HepG2 (cell line): Measurements from ENCODE around the gene PLIN5. TPM values are rescaled to one million over a fixed set of nuclear protein-coding genes. Genes with fewer than 3 reads are reported as not detected.

Experiments
- CBFB ChIP-seq: sonication (generic); formaldehyde crosslinking; IDR thresholded peaks from 2 replicates; pipeline ENCODE4 v1.4.0; 2020; ENCODE audit warnings: missing genetic modification reagents
- CENPBD1 ChIP-seq: sonication (generic); formaldehyde crosslinking; IDR thresholded peaks from 2 replicates; pipeline ENCODE4 v1.8.0; 2022; ENCODE audit warnings: missing genetic modification reagents, low read depth, mild to moderate bottlenecking, borderline replicate concordance
- HMGA1 ChIP-seq: sonication (generic); formaldehyde crosslinking; conservative IDR thresholded peaks from 2 replicates; pipeline ENCODE4 v1.4.0; 2020; ENCODE audit warnings: missing genetic modification reagents
- MXI1 ChIP-seq: IDR thresholded peaks from 3 replicates; pipeline ENCODE4 v1.6.1; 2012; ENCODE audit warnings: low read depth, low read length, inconsistent platforms, borderline replicate concordance
- SOX6 ChIP-seq, 2 experiments: fragments of 450-650 bp in 1 of 2; sonication (generic) in 1 of 2; formaldehyde crosslinking in 1 of 2; IDR thresholded peaks; 2 replicates each; pipeline versions ENCODE4 v1.4.0 to v1.6.1; 2017 to 2020; ENCODE audit warnings: antibody characterized with exemption in 1 of 2, mild to moderate bottlenecking in 1 of 2, missing genetic modification reagents in 1 of 2
- SPEN ChIP-seq: sonication (generic); formaldehyde crosslinking; IDR thresholded peaks from 2 replicates; pipeline ENCODE4 v1.5.1; 2020; ENCODE audit warnings: low read depth, mild to moderate bottlenecking, missing genetic modification reagents
- UBTF ChIP-seq: sonication (generic); formaldehyde crosslinking; IDR thresholded peaks from 2 replicates; pipeline ENCODE4 v1.4.0; 2020; ENCODE audit warnings: mild to moderate bottlenecking, missing genetic modification reagents
- ZBTB42 ChIP-seq: sonication (generic); formaldehyde crosslinking; IDR thresholded peaks from 2 replicates; pipeline ENCODE4 v1.5.0; 2020; ENCODE audit warnings: mild to moderate bottlenecking, missing genetic modification reagents
- ZNF335 ChIP-seq: sonication (generic); formaldehyde crosslinking; IDR thresholded peaks from 2 replicates; pipeline ENCODE4 v1.4.0; 2020; ENCODE audit warnings: missing genetic modification reagents
- ZNF350 ChIP-seq: sonication (generic); formaldehyde crosslinking; IDR thresholded peaks from 2 replicates; pipeline ENCODE4 v1.4.0; 2020; ENCODE audit warnings: mild to moderate bottlenecking, low read depth, missing genetic modification reagents, borderline replicate concordance
- ZNF563 ChIP-seq: sonication (generic); formaldehyde crosslinking; IDR thresholded peaks from 2 replicates; pipeline ENCODE4 v1.8.0; 2022; ENCODE audit warnings: mild to moderate bottlenecking, moderate library complexity, missing genetic modification reagents
- ZNF572 ChIP-seq: sonication (generic); formaldehyde crosslinking; IDR thresholded peaks from 2 replicates; pipeline ENCODE4 v1.5.1; 2020; ENCODE audit warnings: mild to moderate bottlenecking, missing genetic modification reagents
- ZNF713 ChIP-seq: sonication (generic); formaldehyde crosslinking; IDR thresholded peaks from 2 replicates; pipeline ENCODE4 v1.4.0; 2020; ENCODE audit warnings: mild to moderate bottlenecking, missing genetic modification reagents
- ZNF737 ChIP-seq: sonication (generic); formaldehyde crosslinking; IDR thresholded peaks from 2 replicates; pipeline ENCODE4 v1.5.0; 2020; ENCODE audit warnings: missing genetic modification reagents, mild to moderate bottlenecking, borderline replicate concordance
- polyA plus RNA-seq, 8 experiments: library from polyadenylated mRNA; depleted of rRNA in 3 of 8; stranded (reverse) in 7 of 8; unstranded in 1 of 8; fragments of >200 nt; fragmentation: Illumina TruSeq in 4 of 8; extraction: Trizol in 4 of 8; gene quantifications; 2 replicates each; pipeline versions ENCODE4 v1.2.1 to v1.2.3, GENCODE V29; 2011 to 2016; ENCODE audit warnings: low read depth in 4 of 8, missing spikeins in 1 of 8, mixed read lengths in 1 of 8; ENCODE audit not compliant: insufficient read depth in 1 of 8
- total RNA-seq, 5 experiments: library from RNA; depleted of rRNA; stranded (reverse); fragments of >200 nt; fragmentation: Illumina TruSeq; extraction: Trizol; gene quantifications; 2 replicates each; pipeline ENCODE4 v1.2.3, GENCODE V29; 2016; ENCODE audit warnings: low read depth in 1 of 5
- TF ChIP-seq, protein P1 (sequence below): sonication (generic); formaldehyde crosslinking; IDR thresholded peaks from 2 replicates; pipeline ENCODE4 v1.5.1; 2020; ENCODE audit warnings: mild to moderate bottlenecking, missing genetic modification reagents, moderate library complexity
- TF ChIP-seq, protein P2 (sequence below): sonication (generic); formaldehyde crosslinking; conservative IDR thresholded peaks from 2 replicates; pipeline ENCODE4 v1.8.0; 2022; ENCODE audit warnings: mild to moderate bottlenecking, moderate library complexity, missing genetic modification reagents
- TF ChIP-seq, protein P3 (sequence below): sonication (generic); formaldehyde crosslinking; IDR thresholded peaks from 2 replicates; pipeline ENCODE4 v1.8.0; 2022; ENCODE audit warnings: mild to moderate bottlenecking, missing genetic modification reagents; ENCODE audit not compliant: insufficient replicate concordance

PLIN5 gene
- total and polyA plus RNA-seq, 2 of the 13 experiments (the other 11 are each of a cell fraction or from before 2014, with no cell fraction given) = 1.8 to 4.8 TPM

- TF ChIP-seq, protein P1, sequence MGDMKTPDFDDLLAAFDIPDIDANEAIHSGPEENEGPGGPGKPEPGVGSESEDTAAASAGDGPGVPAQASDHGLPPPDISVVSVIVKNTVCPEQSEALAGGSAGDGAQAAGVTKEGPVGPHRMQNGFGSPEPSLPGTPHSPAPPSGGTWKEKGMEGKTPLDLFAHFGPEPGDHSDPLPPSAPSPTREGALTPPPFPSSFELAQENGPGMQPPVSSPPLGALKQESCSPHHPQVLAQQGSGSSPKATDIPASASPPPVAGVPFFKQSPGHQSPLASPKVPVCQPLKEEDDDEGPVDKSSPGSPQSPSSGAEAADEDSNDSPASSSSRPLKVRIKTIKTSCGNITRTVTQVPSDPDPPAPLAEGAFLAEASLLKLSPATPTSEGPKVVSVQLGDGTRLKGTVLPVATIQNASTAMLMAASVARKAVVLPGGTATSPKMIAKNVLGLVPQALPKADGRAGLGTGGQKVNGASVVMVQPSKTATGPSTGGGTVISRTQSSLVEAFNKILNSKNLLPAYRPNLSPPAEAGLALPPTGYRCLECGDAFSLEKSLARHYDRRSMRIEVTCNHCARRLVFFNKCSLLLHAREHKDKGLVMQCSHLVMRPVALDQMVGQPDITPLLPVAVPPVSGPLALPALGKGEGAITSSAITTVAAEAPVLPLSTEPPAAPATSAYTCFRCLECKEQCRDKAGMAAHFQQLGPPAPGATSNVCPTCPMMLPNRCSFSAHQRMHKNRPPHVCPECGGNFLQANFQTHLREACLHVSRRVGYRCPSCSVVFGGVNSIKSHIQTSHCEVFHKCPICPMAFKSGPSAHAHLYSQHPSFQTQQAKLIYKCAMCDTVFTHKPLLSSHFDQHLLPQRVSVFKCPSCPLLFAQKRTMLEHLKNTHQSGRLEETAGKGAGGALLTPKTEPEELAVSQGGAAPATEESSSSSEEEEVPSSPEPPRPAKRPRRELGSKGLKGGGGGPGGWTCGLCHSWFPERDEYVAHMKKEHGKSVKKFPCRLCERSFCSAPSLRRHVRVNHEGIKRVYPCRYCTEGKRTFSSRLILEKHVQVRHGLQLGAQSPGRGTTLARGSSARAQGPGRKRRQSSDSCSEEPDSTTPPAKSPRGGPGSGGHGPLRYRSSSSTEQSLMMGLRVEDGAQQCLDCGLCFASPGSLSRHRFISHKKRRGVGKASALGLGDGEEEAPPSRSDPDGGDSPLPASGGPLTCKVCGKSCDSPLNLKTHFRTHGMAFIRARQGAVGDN (CRISPR knock-in tag) = peak; percentile 70
- TF ChIP-seq UBTF (CRISPR knock-in tag) (peak; percentile 29; the same call in 1 of the 2 replicates), SOX6 (IDR thresholded peaks at IDR 0.05) (no peak), SOX6 (CRISPR knock-in tag; IDR thresholded peaks at IDR 0.05) (no peak), ZBTB42 (CRISPR knock-in tag) (no peak), CENPBD1 (CRISPR knock-in tag) (no peak), ZNF563 (CRISPR knock-in tag) (no peak), HMGA1 (no peak), ZNF572 (CRISPR knock-in tag) (no peak), ZNF335 (CRISPR knock-in tag) (no peak), MXI1 (0 out of 3 replicates have a peak, but pooled peaks have one; percentile 34), CBFB (CRISPR knock-in tag) (0 out of 2 replicates have a peak, but pooled peaks have one; percentile 60), ZNF737 (CRISPR knock-in tag) (no peak), SPEN (0 out of 2 replicates have a peak, but pooled peaks have one; percentile 28), ZNF713 (no peak), ZNF350 (CRISPR knock-in tag) (no peak)
- TF ChIP-seq, protein P2, sequence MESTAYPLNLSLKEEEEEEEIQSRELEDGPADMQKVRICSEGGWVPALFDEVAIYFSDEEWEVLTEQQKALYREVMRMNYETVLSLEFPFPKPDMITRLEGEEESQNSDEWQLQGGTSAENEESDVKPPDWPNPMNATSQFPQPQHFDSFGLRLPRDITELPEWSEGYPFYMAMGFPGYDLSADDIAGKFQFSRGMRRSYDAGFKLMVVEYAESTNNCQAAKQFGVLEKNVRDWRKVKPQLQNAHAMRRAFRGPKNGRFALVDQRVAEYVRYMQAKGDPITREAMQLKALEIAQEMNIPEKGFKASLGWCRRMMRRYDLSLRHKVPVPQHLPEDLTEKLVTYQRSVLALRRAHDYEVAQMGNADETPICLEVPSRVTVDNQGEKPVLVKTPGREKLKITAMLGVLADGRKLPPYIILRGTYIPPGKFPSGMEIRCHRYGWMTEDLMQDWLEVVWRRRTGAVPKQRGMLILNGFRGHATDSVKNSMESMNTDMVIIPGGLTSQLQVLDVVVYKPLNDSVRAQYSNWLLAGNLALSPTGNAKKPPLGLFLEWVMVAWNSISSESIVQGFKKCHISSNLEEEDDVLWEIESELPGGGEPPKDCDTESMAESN (CRISPR knock-in tag) = no peak
- TF ChIP-seq, protein P3, sequence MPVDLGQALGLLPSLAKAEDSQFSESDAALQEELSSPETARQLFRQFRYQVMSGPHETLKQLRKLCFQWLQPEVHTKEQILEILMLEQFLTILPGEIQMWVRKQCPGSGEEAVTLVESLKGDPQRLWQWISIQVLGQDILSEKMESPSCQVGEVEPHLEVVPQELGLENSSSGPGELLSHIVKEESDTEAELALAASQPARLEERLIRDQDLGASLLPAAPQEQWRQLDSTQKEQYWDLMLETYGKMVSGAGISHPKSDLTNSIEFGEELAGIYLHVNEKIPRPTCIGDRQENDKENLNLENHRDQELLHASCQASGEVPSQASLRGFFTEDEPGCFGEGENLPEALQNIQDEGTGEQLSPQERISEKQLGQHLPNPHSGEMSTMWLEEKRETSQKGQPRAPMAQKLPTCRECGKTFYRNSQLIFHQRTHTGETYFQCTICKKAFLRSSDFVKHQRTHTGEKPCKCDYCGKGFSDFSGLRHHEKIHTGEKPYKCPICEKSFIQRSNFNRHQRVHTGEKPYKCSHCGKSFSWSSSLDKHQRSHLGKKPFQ = no peak
Observed at GRCh38 chr19:4581666-4582553, 46.9 kb upstream of the PLIN5 start (continued).
